ENCODE results near the gene PANK4.

The PANK4 gene

GRCh38 chr1:2540816-2541492 is 14.6 kb upstream of the PANK4 start:
- H3K27me3 ChIP-seq (ENCODE audit: insufficient read depth, low read length) = peaks cover 76% of the 10 kb centered on the region
- H3K4me3 ChIP-seq (ENCODE audit: low read length) = no peak overlapping the region; the same call in 1 of the 2 replicates
- H3K9ac ChIP-seq (ENCODE audit: low read depth, low read length) = no peak overlapping the region
- H3K36me3 ChIP-seq (ENCODE audit: insufficient read depth, low read depth, low read length) = no peaks in the 10 kb centered on the region
- no peaks in the 10 kb centered on the region for H3K4me1 ChIP-seq (ENCODE audit: insufficient read depth, low read length)
- no peaks in the 10 kb centered on the region for H3K9me3 ChIP-seq (ENCODE audit: insufficient read depth, low read depth, low read length)
- H3K27ac ChIP-seq (ENCODE audit: low read length) = no peak overlapping the region

- no peak overlapping the region for H3K4me3 ChIP-seq (ENCODE audit: low read length)
- no peaks in the 10 kb centered on the region for H3K9me3 ChIP-seq (ENCODE audit: insufficient read depth, low read depth, low read length)
- H3K36me3 ChIP-seq (ENCODE audit: insufficient read depth, low read depth, low read length) = no peaks in the 10 kb centered on the region
- no peak overlapping the region for H3K27ac ChIP-seq (ENCODE audit: low read length)
- no peak overlapping the region for H3K9ac ChIP-seq (ENCODE audit: low read depth, low read length)
- peaks cover 91% of the 10 kb centered on the region for H3K27me3 ChIP-seq (ENCODE audit: insufficient read depth, low read length)
- no peaks in the 10 kb centered on the region for H3K4me1 ChIP-seq (ENCODE audit: insufficient read depth, low read length)
Observed at GRCh38 chr1:2539312-2539907, 13.0 kb upstream of the PANK4 start.

- no peak overlapping the region for H3K9ac ChIP-seq (ENCODE audit: low read depth, low read length)
- H3K36me3 ChIP-seq (ENCODE audit: insufficient read depth, low read depth, low read length) = no peaks in the 10 kb centered on the region
- H3K4me1 ChIP-seq (ENCODE audit: insufficient read depth, low read length) = no peaks in the 10 kb centered on the region
- peaks cover 93% of the 10 kb centered on the region for H3K27me3 ChIP-seq (ENCODE audit: insufficient read depth, low read length)
- no peak overlapping the region for H3K4me3 ChIP-seq (ENCODE audit: low read length)
- no peak overlapping the region for H3K27ac ChIP-seq (ENCODE audit: low read length)
- H3K9me3 ChIP-seq (ENCODE audit: insufficient read depth, low read depth, low read length) = no peaks in the 10 kb centered on the region
Observed at GRCh38 chr1:2538872-2539271, 12.5 kb upstream of the PANK4 start.

GRCh38 chr1:2538376-2538775 is 12.0 kb upstream of the PANK4 start:
- H3K9ac ChIP-seq (ENCODE audit: low read depth, low read length) = no peak overlapping the region
- H3K4me3 ChIP-seq (ENCODE audit: low read length) = no peak overlapping the region
- H3K9me3 ChIP-seq (ENCODE audit: insufficient read depth, low read depth, low read length) = no peaks in the 10 kb centered on the region
- H3K36me3 ChIP-seq (ENCODE audit: insufficient read depth, low read depth, low read length) = no peaks in the 10 kb centered on the region
- peaks cover 93% of the 10 kb centered on the region for H3K27me3 ChIP-seq (ENCODE audit: insufficient read depth, low read length)
- no peak overlapping the region for H3K27ac ChIP-seq (ENCODE audit: low read length)
- no peaks in the 10 kb centered on the region for H3K4me1 ChIP-seq (ENCODE audit: insufficient read depth, low read length)

GRCh38 chr1:2537784-2538115 is 11.4 kb upstream of the PANK4 start:
- H3K36me3 ChIP-seq (ENCODE audit: insufficient read depth, low read depth, low read length) = no peaks in the 10 kb centered on the region
- no peaks in the 10 kb centered on the region for H3K4me1 ChIP-seq (ENCODE audit: insufficient read depth, low read length)
- no peak overlapping the region for H3K27ac ChIP-seq (ENCODE audit: low read length)
- H3K4me3 ChIP-seq (ENCODE audit: low read length) = no peak overlapping the region
- H3K9me3 ChIP-seq (ENCODE audit: insufficient read depth, low read depth, low read length) = no peaks in the 10 kb centered on the region
- no peak overlapping the region for H3K9ac ChIP-seq (ENCODE audit: low read depth, low read length)
- H3K27me3 ChIP-seq (ENCODE audit: insufficient read depth, low read length) = peaks cover 93% of the 10 kb centered on the region

- Histone ChIP-seq H3K9ac (ENCODE audit: low read depth, low read length) (no peak overlapping the region), H3K4me3 (ENCODE audit: low read length) (no peak overlapping the region), H3K9me3 (ENCODE audit: insufficient read depth, low read depth, low read length) (no peaks in the 10 kb centered on the region), H3K27ac (ENCODE audit: low read length) (no peak overlapping the region), H3K4me1 (ENCODE audit: insufficient read depth, low read length) (no peaks in the 10 kb centered on the region), H3K36me3 (ENCODE audit: insufficient read depth, low read depth, low read length) (no peaks in the 10 kb centered on the region), H3K27me3 (ENCODE audit: insufficient read depth, low read length) (peaks cover 94% of the 10 kb centered on the region)
Observed at GRCh38 chr1:2535981-2536380, 9.6 kb upstream of the PANK4 start.

- H3K4me3 ChIP-seq (ENCODE audit: low read length) = no peak overlapping the region
- no peaks in the 10 kb centered on the region for H3K4me1 ChIP-seq (ENCODE audit: insufficient read depth, low read length)
- H3K9me3 ChIP-seq (ENCODE audit: insufficient read depth, low read depth, low read length) = no peaks in the 10 kb centered on the region
- peaks cover 96% of the 10 kb centered on the region for H3K27me3 ChIP-seq (ENCODE audit: insufficient read depth, low read length)
- no peak overlapping the region for H3K9ac ChIP-seq (ENCODE audit: low read depth, low read length)
- no peaks in the 10 kb centered on the region for H3K36me3 ChIP-seq (ENCODE audit: insufficient read depth, low read depth, low read length)
- no peak overlapping the region for H3K27ac ChIP-seq (ENCODE audit: low read length)
Observed at GRCh38 chr1:2535455-2535854, 9.1 kb upstream of the PANK4 start.

- Histone ChIP-seq H3K36me3 (ENCODE audit: insufficient read depth, low read depth, low read length) (no peaks in the 10 kb centered on the region), H3K27ac (ENCODE audit: low read length) (no peak overlapping the region), H3K9me3 (ENCODE audit: insufficient read depth, low read depth, low read length) (no peaks in the 10 kb centered on the region), H3K4me1 (ENCODE audit: insufficient read depth, low read length) (no peaks in the 10 kb centered on the region), H3K27me3 (ENCODE audit: insufficient read depth, low read length) (peaks cover 96% of the 10 kb centered on the region), H3K9ac (ENCODE audit: low read depth, low read length) (no peak overlapping the region), H3K4me3 (ENCODE audit: low read length) (no peak overlapping the region)
Observed at GRCh38 chr1:2534687-2535441, 8.5 kb upstream of the PANK4 start.

- Histone ChIP-seq H3K27me3 (ENCODE audit: insufficient read depth, low read length) (peaks cover 94% of the 10 kb centered on the region), H3K9me3 (ENCODE audit: insufficient read depth, low read depth, low read length) (no peaks in the 10 kb centered on the region), H3K4me3 (ENCODE audit: low read length) (no peak overlapping the region), H3K27ac (ENCODE audit: low read length) (no peak overlapping the region), H3K4me1 (ENCODE audit: insufficient read depth, low read length) (no peaks in the 10 kb centered on the region), H3K9ac (ENCODE audit: low read depth, low read length) (no peak overlapping the region), H3K36me3 (ENCODE audit: insufficient read depth, low read depth, low read length) (no peaks in the 10 kb centered on the region)
Observed at GRCh38 chr1:2534315-2534686, 7.9 kb upstream of the PANK4 start.

- Histone ChIP-seq H3K4me1 (ENCODE audit: insufficient read depth, low read length) (peaks cover 3% of the 10 kb centered on the region; the same call in 1 of the 2 replicates), H3K27ac (ENCODE audit: low read length) (no peak overlapping the region)
Observed at GRCh38 chr1:2533365-2533764, 7.0 kb upstream of the PANK4 start.

GRCh38 chr1:2532485-2533160 is 6.2 kb upstream of the PANK4 start:
- H3K27me3 ChIP-seq (ENCODE audit: insufficient read depth, low read length) = peaks cover 97% of the 10 kb centered on the region
- no peaks in the 10 kb centered on the region for H3K36me3 ChIP-seq (ENCODE audit: insufficient read depth, low read depth, low read length)
- H3K9me3 ChIP-seq (ENCODE audit: insufficient read depth, low read depth, low read length) = no peaks in the 10 kb centered on the region
- H3K9ac ChIP-seq (ENCODE audit: low read depth, low read length) = no peak overlapping the region
- H3K4me1 ChIP-seq (ENCODE audit: insufficient read depth, low read length) = peaks cover 3% of the 10 kb centered on the region; the same call in 1 of the 2 replicates
- H3K27ac ChIP-seq (ENCODE audit: low read length) = no peak overlapping the region
- no peak overlapping the region for H3K4me3 ChIP-seq (ENCODE audit: low read length)

More at GRCh38 chr1:2533365-2533764, 7.0 kb upstream of the PANK4 start:
- H3K9me3 ChIP-seq (ENCODE audit: insufficient read depth, low read depth, low read length) = no peaks in the 10 kb centered on the region
- H3K27me3 ChIP-seq (ENCODE audit: insufficient read depth, low read length) = peaks cover 97% of the 10 kb centered on the region
- H3K9ac ChIP-seq (ENCODE audit: low read depth, low read length) = no peak overlapping the region
- H3K4me3 ChIP-seq (ENCODE audit: low read length) = no peak overlapping the region
- H3K36me3 ChIP-seq (ENCODE audit: insufficient read depth, low read depth, low read length) = no peaks in the 10 kb centered on the region

All from iPS-20b (cell line).